NCI-H1417 (cell line): Measurements from ENCODE around the gene ELAVL4.
A peak's percentile ranks its signal among the peaks of the same experiment; 100 is the strongest.

ENCODE experiments used
- DNase-seq, 3 experiments: peaks; one replicate each; lab custom pipeline; 2025; lab: John Stamatoyannopoulos, UW

The ELAVL4 gene

DNA sequence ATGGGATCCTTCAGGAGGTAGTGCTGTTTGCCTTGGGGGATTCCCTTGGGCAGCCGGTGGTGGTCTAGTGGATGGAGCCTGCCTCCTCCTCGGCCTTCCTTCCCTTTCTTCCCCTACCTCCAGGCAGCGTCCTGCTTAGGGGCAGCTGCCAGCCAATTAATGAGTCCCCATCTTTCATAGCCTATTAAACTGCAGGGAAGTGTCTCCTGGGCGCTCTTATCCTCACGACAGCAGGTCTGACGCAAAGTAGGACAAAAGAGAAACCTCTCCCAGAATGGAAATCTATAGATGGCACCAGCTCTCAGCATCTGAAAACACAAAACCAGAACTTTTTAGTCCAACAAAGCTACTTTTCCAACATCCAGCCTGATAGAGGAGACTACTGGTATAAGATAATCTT lies 69.3 kb downstream of the ELAVL4 start:
- DNase-seq, result peak in 1 of 3 experiments; percentile 19

- DNase-seq, result no peak
These were observed 70.9 kb downstream of the ELAVL4 start for GRCh38 chr1:50179639-50180038.

GRCh38 chr1:50180367-50180766 lies 71.6 kb downstream of the ELAVL4 start:
- DNase-seq, result no peak

DNA sequence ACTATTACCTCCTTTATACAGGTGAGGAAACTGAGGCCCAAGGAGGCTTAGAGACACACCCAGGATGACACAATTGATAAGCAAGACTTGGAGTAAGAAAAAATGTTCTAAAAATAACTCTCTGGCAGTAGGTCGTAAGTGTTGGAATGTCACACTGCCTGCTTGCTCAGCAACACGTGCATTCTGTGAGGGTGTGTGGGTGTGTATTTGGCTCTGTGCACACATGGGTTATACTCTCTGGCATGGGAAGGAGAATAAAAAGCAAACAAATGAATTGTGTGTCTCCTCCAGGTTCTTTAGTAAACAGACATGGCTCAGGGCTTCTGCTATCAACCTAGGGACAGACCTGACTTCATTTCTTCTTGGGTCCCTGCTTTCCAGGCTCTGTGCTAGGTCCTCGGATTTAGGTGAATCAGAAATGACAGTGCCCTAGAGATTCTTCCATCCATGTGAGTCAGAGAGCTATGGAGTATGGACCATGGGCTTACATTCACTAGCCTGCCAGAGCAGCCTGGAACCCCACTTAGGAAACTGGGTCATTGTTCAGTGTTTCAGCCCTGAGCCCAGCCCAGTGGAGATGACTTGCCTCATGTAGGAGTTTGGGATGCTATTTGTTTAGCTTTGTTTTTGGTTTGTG lies 72.4 kb downstream of the ELAVL4 start:
- no peak for DNase-seq

- DNase-seq, result peak in 2 of 3 experiments; percentile 48 to 67
These were observed 74.8 kb downstream of the ELAVL4 start for GRCh38 chr1:50183378-50184133.

GRCh38 chr1:50189369-50189768 lies 80.6 kb downstream of the ELAVL4 start:
- DNase-seq, result no peak

- DNase-seq, result peak in 2 of 3 experiments; percentile 27 to 46
These were observed 84.3 kb downstream of the ELAVL4 start for GRCh38 chr1:50193002-50193401.

GRCh38 chr1:50195205-50195604 lies 86.5 kb downstream of the ELAVL4 start:
- DNase-seq, result no peak

GRCh38 chr1:50196081-50196480 lies 87.4 kb downstream of the ELAVL4 start:
- no peak for DNase-seq

GRCh38 chr1:50197216-50197615 lies 88.5 kb downstream of the ELAVL4 start:
- DNase-seq, result peak in 1 of 3 experiments; percentile 7

DNA sequence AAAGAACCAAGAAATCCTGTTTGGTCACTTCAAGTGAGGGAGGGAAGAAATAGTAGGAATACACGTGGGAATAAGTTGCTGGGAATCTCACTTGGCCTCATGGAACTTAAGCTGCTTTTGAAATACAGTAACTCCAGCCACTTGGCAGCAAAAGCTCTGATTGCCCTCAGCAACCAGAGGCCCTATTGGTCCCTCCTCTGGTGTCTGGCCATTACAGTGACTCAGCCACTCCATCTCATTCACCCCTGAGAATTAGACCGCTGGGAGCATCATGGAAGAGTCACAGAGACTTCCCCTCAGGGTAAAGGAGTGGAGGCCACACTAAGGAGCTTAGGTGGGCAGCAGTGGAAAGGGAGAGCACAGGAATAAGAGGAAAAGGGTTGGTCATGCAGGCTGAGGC lies 99.6 kb downstream of the ELAVL4 start:
- no peak for DNase-seq

DNA sequence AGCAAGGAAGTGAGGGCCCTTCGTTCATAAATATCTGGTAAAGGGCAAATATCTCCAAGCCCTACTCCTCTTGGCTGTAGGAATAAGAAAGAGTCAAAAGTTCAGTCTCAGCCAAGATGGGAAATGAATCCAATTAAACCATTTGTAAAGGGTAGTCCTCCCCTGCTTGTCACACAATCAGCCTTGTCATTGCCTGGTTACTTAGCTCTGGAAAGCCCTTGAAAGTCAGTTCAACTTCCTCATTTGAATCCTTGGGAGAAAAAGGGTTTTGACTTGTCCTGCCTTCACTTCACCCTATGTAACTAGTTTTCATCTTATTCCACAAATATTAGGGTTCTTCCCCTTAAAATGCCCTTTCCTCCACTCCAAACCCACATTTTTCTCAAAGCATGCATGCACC lies 100.0 kb downstream of the ELAVL4 start:
- DNase-seq, result no peak

DNA sequence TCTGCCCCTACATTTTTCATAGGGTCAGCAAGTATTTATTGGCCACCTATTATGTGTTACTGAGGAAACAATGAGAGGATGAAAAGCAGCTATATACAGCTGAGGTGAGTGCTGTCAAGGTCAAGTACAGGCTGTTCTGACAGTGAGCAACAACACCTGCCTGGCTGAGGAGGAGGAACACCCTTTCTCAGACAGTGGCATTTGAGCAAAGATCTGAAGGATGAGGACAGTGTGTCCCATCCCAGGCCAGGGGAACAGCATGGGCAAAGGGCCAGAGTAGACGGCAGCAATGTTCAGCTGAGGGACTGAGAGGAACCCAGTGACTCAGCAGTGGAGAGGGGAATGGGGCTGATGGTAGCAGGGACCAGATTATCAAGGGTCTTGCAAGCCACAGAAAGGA lies 101.0 kb downstream of the ELAVL4 start:
- DNase-seq, result no peak

GRCh38 chr1:50213505-50213904 lies 104.8 kb downstream of the ELAVL4 start:
- no peak for DNase-seq

GRCh38 chr1:50214717-50215116 lies 106.0 kb downstream of the ELAVL4 start:
- no peak for DNase-seq

DNA sequence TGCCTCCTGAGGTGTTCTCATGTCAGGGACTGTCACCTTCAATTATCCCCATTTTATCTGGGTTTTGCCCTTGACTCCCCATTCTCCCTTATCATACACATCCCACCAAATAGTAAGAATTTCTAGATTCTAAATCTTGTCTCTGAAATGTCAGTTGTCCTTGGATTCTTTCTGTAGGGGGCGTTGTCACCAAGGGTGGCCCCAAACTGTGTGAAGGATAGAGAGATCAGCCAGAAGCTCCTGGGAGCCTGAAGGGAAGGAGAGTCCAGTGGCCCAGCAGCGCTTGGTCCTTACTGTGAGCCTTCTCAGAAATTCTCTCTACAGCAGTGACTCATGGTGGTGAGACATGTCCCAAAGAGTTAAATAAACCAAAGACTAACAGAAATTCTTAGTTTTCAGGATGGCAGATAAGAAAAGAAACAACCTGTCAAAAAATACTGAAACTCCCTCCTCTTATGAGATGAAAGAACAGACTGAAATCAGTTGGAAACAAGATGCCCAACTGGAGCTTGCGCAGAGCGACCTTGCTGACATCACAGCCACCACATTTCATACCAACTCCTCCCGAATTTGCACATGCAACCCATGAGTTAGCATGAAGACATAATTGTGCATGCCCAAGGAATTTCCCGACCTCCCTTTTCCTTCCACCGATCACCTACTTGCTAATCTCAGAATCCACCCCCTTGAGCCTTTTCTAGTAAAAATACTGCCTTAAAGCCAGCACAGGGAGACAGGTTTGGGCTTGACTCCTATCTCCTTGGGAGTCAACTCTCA lies 109.8 kb downstream of the ELAVL4 start:
- DNase-seq, result no peak

DNA sequence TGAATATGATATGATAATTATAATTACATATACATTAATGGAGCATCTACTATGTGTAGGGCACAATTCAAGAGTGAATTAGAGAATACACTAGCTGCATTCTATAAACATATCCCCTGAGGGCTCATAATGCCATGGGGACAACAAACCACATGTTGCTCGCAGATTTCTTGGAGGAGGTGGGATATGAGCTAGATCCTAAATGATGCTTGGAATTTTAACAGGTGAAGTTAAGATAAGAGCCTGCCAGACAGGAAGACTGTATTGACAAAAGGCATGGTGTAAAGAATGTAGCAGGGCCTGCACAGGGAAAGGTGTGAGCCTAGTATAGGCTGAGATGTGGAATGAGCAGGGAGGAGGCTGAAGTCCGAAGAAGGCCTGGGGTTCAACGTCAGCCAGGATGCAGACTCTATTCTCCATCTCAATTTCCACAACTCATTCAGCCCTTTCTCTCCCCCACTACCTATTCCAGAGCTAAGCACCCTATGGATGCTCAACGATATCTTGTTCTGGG lies 120.2 kb downstream of the ELAVL4 start:
- no peak for DNase-seq

DNA sequence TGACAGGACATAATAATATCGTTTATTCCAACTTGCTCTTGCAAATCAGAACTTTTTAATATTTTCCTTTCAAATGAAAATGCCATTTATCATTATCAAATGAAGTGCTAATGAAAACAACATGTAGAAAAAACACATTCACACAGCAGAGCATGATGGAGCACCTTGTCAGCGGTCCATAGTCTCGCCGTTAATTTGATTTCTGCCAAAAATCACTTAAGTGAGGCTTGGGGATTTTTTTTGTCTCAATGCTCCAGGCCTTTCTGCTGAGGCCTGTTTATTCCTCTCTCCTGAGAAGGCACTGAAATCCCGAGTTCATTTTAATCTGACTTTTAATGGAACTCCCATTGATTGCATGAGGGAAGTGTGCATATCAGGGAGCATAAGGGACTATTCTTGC lies 122.5 kb downstream of the ELAVL4 start:
- no peak for DNase-seq

GRCh38 chr1:50232336-50232735 lies 123.6 kb downstream of the ELAVL4 start:
- no peak for DNase-seq

DNA sequence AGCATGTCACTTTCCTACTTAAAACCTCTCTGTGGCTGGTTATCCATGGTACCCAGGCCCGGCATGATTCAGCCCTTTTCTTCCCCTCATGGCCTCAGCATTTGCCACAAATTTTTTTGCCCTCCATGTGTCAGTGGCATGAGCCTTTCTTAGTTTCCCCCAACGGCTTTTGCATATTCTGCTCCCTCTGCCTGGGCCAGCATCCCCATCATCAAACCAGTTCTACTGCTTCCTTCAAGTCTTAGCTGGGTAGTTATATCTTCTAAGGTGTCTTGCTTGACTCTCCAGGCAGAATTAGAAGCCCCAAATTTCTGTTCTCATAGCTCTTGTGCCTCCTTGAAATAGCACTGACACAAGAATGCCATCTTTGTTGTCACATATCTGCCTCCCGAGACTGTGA lies 127.9 kb downstream of the ELAVL4 start:
- no peak for DNase-seq

DNA sequence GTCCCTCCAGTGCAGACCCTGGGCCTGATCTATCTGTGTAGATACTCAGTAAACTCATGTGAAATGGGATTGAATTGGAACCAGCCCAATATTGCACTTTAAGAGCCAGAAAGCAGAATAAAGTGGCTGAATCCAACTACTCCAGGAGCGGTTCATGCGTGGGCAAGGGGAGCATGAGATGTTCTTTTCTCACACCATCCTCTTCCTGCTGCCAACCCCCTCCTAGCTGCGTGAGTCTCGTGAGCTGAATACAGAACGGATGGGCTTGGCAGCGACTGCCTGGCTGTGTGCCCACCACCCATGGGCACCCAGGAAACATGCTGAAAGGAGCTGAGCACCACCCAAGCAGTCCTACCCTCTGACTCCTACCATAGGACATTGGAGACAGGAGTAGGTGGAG lies 128.3 kb downstream of the ELAVL4 start:
- no peak for DNase-seq

DNA sequence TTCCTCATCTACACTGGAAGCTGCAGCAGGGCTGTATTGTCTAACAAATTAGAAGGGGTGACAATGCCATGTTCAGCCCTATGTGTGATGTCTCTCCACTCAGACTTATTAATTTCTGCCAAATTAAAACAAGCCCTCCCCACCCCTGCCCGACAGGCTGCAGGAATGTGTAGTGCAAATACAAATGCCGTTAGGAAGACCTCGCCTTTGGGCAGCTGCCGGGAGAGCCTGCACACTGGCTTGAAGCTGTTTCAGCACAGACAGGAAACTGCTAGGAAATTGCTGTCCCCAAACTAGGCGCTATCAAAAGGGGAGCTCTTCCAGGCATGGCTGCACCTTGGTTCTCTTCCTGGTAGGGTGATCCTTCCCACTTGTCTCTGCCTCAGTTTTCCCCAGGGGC lies 135.2 kb downstream of the ELAVL4 start:
- peak in 1 of 3 experiments; percentile 15 for DNase-seq

DNA sequence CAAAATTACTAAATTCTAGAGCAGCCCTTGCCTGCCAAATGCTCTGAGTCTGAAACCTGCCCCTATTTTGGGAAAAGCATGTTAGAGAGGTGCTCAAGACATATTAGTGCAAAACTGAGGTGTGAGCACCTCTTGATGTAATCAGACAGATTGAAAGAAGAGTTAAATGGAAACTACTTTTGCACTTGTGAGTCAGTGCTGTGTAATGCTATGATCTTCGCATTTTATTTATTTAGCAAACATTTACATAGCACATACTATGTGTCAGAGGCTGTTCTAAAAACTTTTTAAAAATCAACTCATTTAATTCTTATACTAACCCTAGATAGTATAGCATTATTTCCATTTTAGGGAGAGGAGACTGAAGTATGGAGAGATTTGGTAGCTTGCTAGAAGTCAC lies 138.1 kb downstream of the ELAVL4 start:
- no peak for DNase-seq
